A549 (cell line): Measurements from ENCODE around the gene OSER1. TPM values are rescaled to one million over a fixed set of nuclear protein-coding genes. Genes with fewer than 3 reads are reported as not detected.

Source experiments
- ATAC-seq, 2 experiments: fragments of 200-7000 bp in 1 of 2; fragments of >200 bp in 1 of 2; cut with Nextera tagmentation in 1 of 2; cut with Tn5 transposase in 1 of 2; 3 replicates each; pipeline versions ENCODE4 v1.8.0 to v1.9.1; 2018 to 2020; ENCODE audit warnings: mild to moderate bottlenecking in 1 of 2, moderate library complexity in 1 of 2
- CTCF ChIA-PET: fragments of 300-600 bp; sonication (Branson Sonifier 250); formaldehyde crosslinking; extraction: SDS; loops from one replicate; lab custom pipeline; 2021; ENCODE audit warnings: antibody characterized with exemption, inconsistent platforms; lab: Yijun Ruan, JAX
- POLR2A ChIA-PET: fragments of 350-600 bp; formaldehyde crosslinking; extraction: SDS; loops from one replicate; lab custom pipeline; 2021; ENCODE audit warnings: antibody characterized with exemption, inconsistent platforms; lab: Yijun Ruan, JAX
- DNase-seq, 2 experiments: peaks; one replicate each; pipeline versions ENCODE4 v3.0.0 to v3.0.0-alpha.2; 2011 to 2016; ENCODE audit warnings: low read depth in 1 of 2, low spot score in 1 of 2
- FAIRE-seq: peaks from 2 replicates; lab custom pipeline; 2011; peaks lifted over from hg19 to GRCh38; lab: Jason Lieb, UNC
- H3K27ac ChIP-seq, 2 experiments: fragments of >200 bp; sonication (Bioruptor Twin); formaldehyde crosslinking; 3 replicates each; pipeline ENCODE4 v1.5.1; 2016 to 2017
- H3K4me1 ChIP-seq: fragments of >200 bp; sonication (Bioruptor Twin); formaldehyde crosslinking; 3 replicates; pipeline ENCODE4 v1.6.1; 2016
- H3K4me2 ChIP-seq: fragments of >200 bp; sonication (Bioruptor Twin); formaldehyde crosslinking; 3 replicates; pipeline ENCODE4 v1.6.1; 2016
- H3K4me3 ChIP-seq: fragments of >200 bp; sonication (Bioruptor Twin); formaldehyde crosslinking; 3 replicates; pipeline ENCODE4 v1.5.1; 2016
- H3K9me3 ChIP-seq: fragments of >200 bp; sonication (Bioruptor Twin); formaldehyde crosslinking; 3 replicates; pipeline ENCODE4 v1.6.1; 2016
- ATOH8 ChIP-seq: fragments of 250-450 bp; sonication (Bioruptor Pico); IDR thresholded peaks from 2 replicates; pipeline ENCODE4 v1.5.0; 2020; ENCODE audit warnings: low read depth, mild to moderate bottlenecking, moderate library complexity
- CBX2 ChIP-seq: fragments of 200-600 bp; sonication (generic); IDR thresholded peaks from 2 replicates; pipeline ENCODE4 v1.6.1; 2016; ENCODE audit warnings: low read depth, mild to moderate bottlenecking, borderline replicate concordance
- CBX8 ChIP-seq: fragments of 200-600 bp; sonication (generic); IDR thresholded peaks from 2 replicates; pipeline ENCODE4 v1.6.1; 2016
- CTCF ChIP-seq: fragments of >200 bp; sonication (Bioruptor Twin); formaldehyde crosslinking; IDR thresholded peaks from 3 replicates; pipeline ENCODE4 v1.5.1; 2016
- EHMT2 ChIP-seq: fragments of 200-600 bp; sonication (generic); IDR thresholded peaks from 2 replicates; pipeline ENCODE4 v1.6.1; 2016; ENCODE audit warnings: antibody characterized with exemption, low read depth, mild to moderate bottlenecking, moderate library complexity
- ELK1 ChIP-seq: fragments of 150-350 bp; IDR thresholded peaks from 2 replicates; pipeline ENCODE4 v1.6.1; 2014; ENCODE audit warnings: low read depth, mild to moderate bottlenecking, low read length
- ESRRA ChIP-seq: fragments of 150-350 bp; IDR thresholded peaks from 2 replicates; pipeline ENCODE4 v1.6.1; 2014; ENCODE audit warnings: mild to moderate bottlenecking, low read length, borderline replicate concordance
- FOSB ChIP-seq: fragments of 250-450 bp; sonication (Bioruptor Pico); IDR thresholded peaks from 2 replicates; pipeline ENCODE4 v1.5.0; 2020; ENCODE audit warnings: mild to moderate bottlenecking, moderate library complexity
- FOSL2 ChIP-seq, 2 experiments: fragments of 450-650 bp in 1 of 2; fragments of >200 bp in 1 of 2; sonication (Bioruptor Twin) in 1 of 2; formaldehyde crosslinking; IDR thresholded peaks; 2 replicates each; pipeline versions ENCODE4 v1.5.0 to v1.6.1; 2016 to 2020; ENCODE audit warnings: mild to moderate bottlenecking in 1 of 2, moderate library complexity in 1 of 2
- HMGXB4 ChIP-seq: fragments of 250-450 bp; sonication (Bioruptor Pico); IDR thresholded peaks from 2 replicates; pipeline ENCODE4 v1.5.0; 2021; ENCODE audit warnings: mild to moderate bottlenecking, moderate library complexity, borderline replicate concordance
- HOXB5 ChIP-seq: fragments of 250-450 bp; sonication (Bioruptor Pico); IDR thresholded peaks from 2 replicates; pipeline ENCODE4 v1.5.0; 2020; ENCODE audit warnings: mild to moderate bottlenecking, moderate library complexity
- JUN ChIP-seq, 2 experiments: fragments of >200 bp; sonication (Bioruptor Twin); formaldehyde crosslinking; IDR thresholded peaks; 2 replicates in 1 of 2; 3 replicates in 1 of 2; pipeline ENCODE4 v1.6.1; 2016 to 2017
- JUNB ChIP-seq: fragments of >200 bp; sonication (Bioruptor Twin); formaldehyde crosslinking; IDR thresholded peaks from 2 replicates; pipeline ENCODE4 v1.6.1; 2016
- MAFK ChIP-seq: fragments of 450-650 bp; IDR thresholded peaks from 2 replicates; pipeline ENCODE4 v1.6.1; 2014; ENCODE audit not compliant: partially characterized antibody
- MAZ ChIP-seq: fragments of 150-350 bp; IDR thresholded peaks from 2 replicates; pipeline ENCODE4 v1.6.1; 2014; ENCODE audit warnings: antibody characterized with exemption, low read depth, low read length, borderline replicate concordance
- NPAS2 ChIP-seq: fragments of 250-450 bp; sonication (Bioruptor Pico); IDR thresholded peaks from 2 replicates; pipeline ENCODE4 v1.8.0; 2022; ENCODE audit warnings: mild to moderate bottlenecking, moderate library complexity, borderline replicate concordance
- PHF8 ChIP-seq: fragments of 200-600 bp; sonication (generic); IDR thresholded peaks from 2 replicates; pipeline ENCODE4 v1.6.1; 2016; ENCODE audit warnings: low read depth, mild to moderate bottlenecking, antibody characterized with exemption, moderate library complexity, borderline replicate concordance
- POLR2AphosphoS2 ChIP-seq: conservative IDR thresholded peaks from 2 replicates; pipeline ENCODE4 v1.6.1; 2012; ENCODE audit warnings: low read length, improper control_type of control experiment, inconsistent platforms
- RAD21 ChIP-seq, 2 experiments: fragments of >200 bp in 1 of 2; sonication (Bioruptor Twin) in 1 of 2; formaldehyde crosslinking in 1 of 2; IDR thresholded peaks in 1 of 2; conservative IDR thresholded peaks in 1 of 2; 2 replicates in 1 of 2; 3 replicates in 1 of 2; pipeline ENCODE4 v1.6.1; 2012 to 2018; ENCODE audit warnings: inconsistent platforms in 1 of 2
- RARB ChIP-seq: fragments of 250-450 bp; sonication (Bioruptor Pico); IDR thresholded peaks from 2 replicates; pipeline ENCODE4 v1.8.0; 2021; ENCODE audit warnings: mild to moderate bottlenecking, moderate library complexity
- RCOR1 ChIP-seq: fragments of 150-350 bp; IDR thresholded peaks from 2 replicates; pipeline ENCODE4 v1.6.1; 2014; ENCODE audit warnings: antibody characterized with exemption, low read length, low read depth
- TP53 ChIP-seq: fragments of 250-450 bp; sonication (Bioruptor Pico); IDR thresholded peaks from 2 replicates; pipeline ENCODE4 v1.5.0; 2021; ENCODE audit warnings: mild to moderate bottlenecking, moderate library complexity
- ZC3H11A ChIP-seq: fragments of 450-650 bp; IDR thresholded peaks from 2 replicates; pipeline ENCODE4 v1.6.1; 2014; ENCODE audit warnings: antibody characterized with exemption, mild to moderate bottlenecking
- ZNF302 ChIP-seq: fragments of 250-450 bp; sonication (Bioruptor Pico); IDR thresholded peaks from 2 replicates; pipeline ENCODE4 v1.9.0; 2021; ENCODE audit warnings: inconsistent platforms, mild to moderate bottlenecking, moderate library complexity
- WGBS: methylation state at CpG from one replicate; pipeline ENCODE4 v1.1.6; 2017; ENCODE audit errors: missing lambda C conversion rate; 5-methylcytosine and 5-hydroxymethylcytosine counted together
- polyA plus RNA-seq, 4 experiments: library from polyadenylated mRNA; depleted of rRNA in 3 of 4; stranded (reverse); fragments of >200 nt; fragmentation: RNase III in 1 of 4; extraction: RNeasy Plus Mini Kit Qiagen cat#74134 plus additional on column Dnase treatment in 1 of 4; gene quantifications; 2 replicates in 3 of 4; 3 replicates in 1 of 4; pipeline ENCODE4 v1.2.3, GENCODE V29; 2011 to 2017

Gene OSER1
- polyA plus RNA-seq, 2 of the 4 experiments (the other 2 are of a cell fraction): 47.5 to 62.6 TPM

GRCh38 chr20:44200983-44201382 lies 9.6 kb downstream of the OSER1 start:
- 87% methylated on average over 2 of the region's 2 CpGs for WGBS
- DNase-seq (no peak), FAIRE-seq (no peak), ATAC-seq (no peak)
- peak overlapping the region in 1 of 2 experiments; percentile 22; a peak in 1 of 6 replicates for H3K27ac ChIP-seq
- CTCF ChIA-PET: no interaction called here
- no peak overlapping the region for H3K4me2 ChIP-seq
- H3K4me1 ChIP-seq: peaks cover 40% of the 10 kb centered on the region
- POLR2A ChIA-PET: no interaction called here
- no peak overlapping the region for H3K4me3 ChIP-seq
- TF ChIP-seq ZNF302 (CRISPR knock-in tag) (no peak), POLR2AphosphoS2 (no peak), MAZ (no peak), CTCF (no peak), ATOH8 (CRISPR knock-in tag) (no peak), JUN (IDR thresholded peaks at IDR 0.05) (no peak), MAFK (peak; percentile 61), FOSL2 (IDR thresholded peaks at IDR 0.05) (no peak), FOSL2 (CRISPR knock-in tag; IDR thresholded peaks at IDR 0.05) (no peak)
- H3K9me3 ChIP-seq: no peaks in the 10 kb centered on the region

- TF ChIP-seq HOXB5 (CRISPR knock-in tag) (no peak), ELK1 (no peak), MAZ (no peak), RARB (CRISPR knock-in tag) (no peak), CBX8 (no peak), CBX2 (no peak), MAFK (no peak), FOSB (CRISPR knock-in tag) (no peak), HMGXB4 (no peak), RCOR1 (no peak), TP53 (CRISPR knock-in tag) (no peak), JUNB (no peak), EHMT2 (no peak), PHF8 (no peak), ESRRA (no peak), ZC3H11A (no peak), ATOH8 (CRISPR knock-in tag) (no peak), JUN (IDR thresholded peaks at IDR 0.05) (no peak), NPAS2 (CRISPR knock-in tag) (no peak), RAD21 (conservative IDR thresholded peaks at IDR 0.05 in 1 of 2, IDR thresholded peaks at IDR 0.05 in 1 of 2) (no peak)
- H3K4me1 ChIP-seq: peaks cover 36% of the 10 kb centered on the region
- WGBS: 83% methylated on average over 4 of the region's 4 CpGs
- DNase-seq (no peak), ATAC-seq (no peak), FAIRE-seq (no peak)
- POLR2A ChIA-PET: no interaction called here
- H3K27ac ChIP-seq: peak overlapping the region in 1 of 2 experiments; percentile 24; a peak in 1 of 6 replicates
- H3K9me3 ChIP-seq: no peaks in the 10 kb centered on the region
- CTCF ChIA-PET: interaction anchor here (1.6 kb wide), 1 partner anchor 11 kb away, joined by 8 read pairs; no protein-coding TSS in a partner anchor
- no peak overlapping the region for H3K4me2 ChIP-seq
- no peak overlapping the region for H3K4me3 ChIP-seq
These were observed 10.2 kb downstream of the OSER1 start for GRCh38 chr20:44200371-44200770.
